ENCODE data around the gene TRPM3. TPM values are rescaled to one million over a fixed set of nuclear protein-coding genes. Genes with fewer than 3 reads are reported as not detected.

Gene TRPM3
- total RNA-seq, 1 donor = 0.72 TPM

DNA sequence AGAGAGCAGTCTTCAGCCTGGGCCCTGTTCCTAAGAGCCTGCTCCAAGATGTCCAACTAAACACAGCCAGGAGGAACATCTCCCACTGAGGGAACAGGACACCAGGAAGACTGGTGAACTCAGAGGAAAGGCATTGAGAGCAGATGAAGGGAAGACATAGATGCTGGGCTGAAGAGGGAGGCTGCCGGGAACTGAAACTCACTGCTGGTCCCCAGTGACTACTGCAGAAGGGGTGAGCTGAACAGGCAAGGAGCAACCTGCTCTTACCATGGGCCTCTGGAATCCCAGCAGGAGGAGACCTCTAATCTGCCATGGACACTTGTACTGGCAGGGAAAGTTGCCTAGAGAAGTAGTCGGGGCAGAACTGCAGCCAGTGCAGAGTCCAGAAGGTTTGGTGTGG is 95.7 kb downstream of the TRPM3 start:
- Histone ChIP-seq H4K20me1 (ENCODE audit: insufficient read depth, low read length) (no peaks in the 10 kb centered on the region), H3K27me3 (ENCODE audit: insufficient read depth, low read length) (peaks cover 3% of the 10 kb centered on the region), H3K9me3 (ENCODE audit: low read depth, low read length) (no peaks in the 10 kb centered on the region), H3K27ac (ENCODE audit: low read depth, low read length) (no peak overlapping the region), H3K4me1 (ENCODE audit: insufficient read depth, low read length) (no peaks in the 10 kb centered on the region), H3K4me3 (ENCODE audit: insufficient read depth, low read length) (no peak overlapping the region), H3K79me2 (ENCODE audit: insufficient read depth, low read length) (no peaks in the 10 kb centered on the region), H3K4me2 (ENCODE audit: insufficient read depth, low read length) (no peak overlapping the region), H3K36me3 (ENCODE audit: insufficient read depth, low read length) (no peaks in the 10 kb centered on the region), H2AFZ (ENCODE audit: low read length) (no peak overlapping the region)
- no peak for DNase-seq (ENCODE audit: insufficient read length, low spot score, missing footprints)
- TF ChIP-seq, protein P1, sequence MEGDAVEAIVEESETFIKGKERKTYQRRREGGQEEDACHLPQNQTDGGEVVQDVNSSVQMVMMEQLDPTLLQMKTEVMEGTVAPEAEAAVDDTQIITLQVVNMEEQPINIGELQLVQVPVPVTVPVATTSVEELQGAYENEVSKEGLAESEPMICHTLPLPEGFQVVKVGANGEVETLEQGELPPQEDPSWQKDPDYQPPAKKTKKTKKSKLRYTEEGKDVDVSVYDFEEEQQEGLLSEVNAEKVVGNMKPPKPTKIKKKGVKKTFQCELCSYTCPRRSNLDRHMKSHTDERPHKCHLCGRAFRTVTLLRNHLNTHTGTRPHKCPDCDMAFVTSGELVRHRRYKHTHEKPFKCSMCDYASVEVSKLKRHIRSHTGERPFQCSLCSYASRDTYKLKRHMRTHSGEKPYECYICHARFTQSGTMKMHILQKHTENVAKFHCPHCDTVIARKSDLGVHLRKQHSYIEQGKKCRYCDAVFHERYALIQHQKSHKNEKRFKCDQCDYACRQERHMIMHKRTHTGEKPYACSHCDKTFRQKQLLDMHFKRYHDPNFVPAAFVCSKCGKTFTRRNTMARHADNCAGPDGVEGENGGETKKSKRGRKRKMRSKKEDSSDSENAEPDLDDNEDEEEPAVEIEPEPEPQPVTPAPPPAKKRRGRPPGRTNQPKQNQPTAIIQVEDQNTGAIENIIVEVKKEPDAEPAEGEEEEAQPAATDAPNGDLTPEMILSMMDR (IDR thresholded peaks at IDR 0.05; ENCODE audit: extremely low read depth, low read depth, low read length) = no peak

DNA sequence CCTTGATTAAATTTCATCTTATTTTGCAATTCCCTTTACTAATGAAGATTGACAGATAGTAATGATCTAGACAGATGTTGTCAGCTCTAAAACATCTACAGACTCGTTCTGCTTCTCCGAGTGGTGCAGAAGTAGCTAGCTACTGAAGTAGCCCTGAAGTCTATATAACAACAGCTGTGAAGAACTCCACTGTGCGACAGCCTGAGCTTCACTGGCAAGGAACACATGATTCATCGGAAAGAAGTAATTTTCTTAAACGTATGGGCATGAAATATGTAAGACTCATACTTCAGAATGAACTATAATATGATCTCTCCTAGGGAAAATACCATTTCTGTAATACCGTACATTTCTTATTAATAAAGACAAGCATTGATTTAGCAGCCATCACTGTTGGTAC is 96.2 kb downstream of the TRPM3 start:
- no peak overlapping the region for H3K27ac ChIP-seq (ENCODE audit: low read depth, low read length)
- no peak overlapping the region for H2AFZ ChIP-seq (ENCODE audit: low read length)
- TF ChIP-seq, protein P1 (IDR thresholded peaks at IDR 0.05; ENCODE audit: extremely low read depth, low read depth, low read length) = no peak
- no peaks in the 10 kb centered on the region for H3K9me3 ChIP-seq (ENCODE audit: low read depth, low read length)
- no peaks in the 10 kb centered on the region for H3K79me2 ChIP-seq (ENCODE audit: insufficient read depth, low read length)
- no peaks in the 10 kb centered on the region for H3K4me1 ChIP-seq (ENCODE audit: insufficient read depth, low read length)
- no peak overlapping the region for H3K4me2 ChIP-seq (ENCODE audit: insufficient read depth, low read length)
- H4K20me1 ChIP-seq (ENCODE audit: insufficient read depth, low read length) = no peaks in the 10 kb centered on the region
- peaks cover 3% of the 10 kb centered on the region for H3K27me3 ChIP-seq (ENCODE audit: insufficient read depth, low read length)
- no peak overlapping the region for H3K4me3 ChIP-seq (ENCODE audit: insufficient read depth, low read length)
- H3K36me3 ChIP-seq (ENCODE audit: insufficient read depth, low read length) = no peaks in the 10 kb centered on the region
- no peak for DNase-seq (ENCODE audit: insufficient read length, low spot score, missing footprints)

DNA sequence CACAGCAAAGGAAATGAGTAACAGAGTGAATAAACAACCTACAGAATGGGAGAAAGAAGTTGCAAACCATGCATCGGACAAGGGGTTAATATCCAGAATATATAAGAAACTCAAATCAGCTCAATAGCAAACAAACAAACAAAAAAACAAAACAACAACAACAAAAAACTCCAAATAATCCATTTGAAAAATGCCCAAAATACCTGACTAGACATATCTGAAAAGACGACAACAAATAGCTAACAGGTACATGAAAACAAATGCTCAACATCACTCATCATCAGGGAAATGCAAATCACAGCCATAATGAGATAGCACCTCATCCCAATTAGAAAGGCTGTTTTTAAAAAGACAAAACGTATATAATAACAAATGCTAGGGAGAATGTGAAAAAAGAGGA is 111.2 kb downstream of the TRPM3 start:
- H4K20me1 ChIP-seq (ENCODE audit: insufficient read depth, low read length) = no peaks in the 10 kb centered on the region
- H3K27ac ChIP-seq (ENCODE audit: low read depth, low read length) = no peak overlapping the region
- H3K27me3 ChIP-seq (ENCODE audit: insufficient read depth, low read length) = no peaks in the 10 kb centered on the region
- H3K9me3 ChIP-seq (ENCODE audit: low read depth, low read length) = no peaks in the 10 kb centered on the region
- no peak for DNase-seq (ENCODE audit: insufficient read length, low spot score, missing footprints)
- H3K79me2 ChIP-seq (ENCODE audit: insufficient read depth, low read length) = no peaks in the 10 kb centered on the region
- H3K4me1 ChIP-seq (ENCODE audit: insufficient read depth, low read length) = no peaks in the 10 kb centered on the region
- no peak overlapping the region for H3K4me2 ChIP-seq (ENCODE audit: insufficient read depth, low read length)
- TF ChIP-seq, protein P1 (IDR thresholded peaks at IDR 0.05; ENCODE audit: extremely low read depth, low read depth, low read length) = no peak
- no peak overlapping the region for H3K4me3 ChIP-seq (ENCODE audit: insufficient read depth, low read length)
- H3K36me3 ChIP-seq (ENCODE audit: insufficient read depth, low read length) = no peaks in the 10 kb centered on the region
- no peak overlapping the region for H2AFZ ChIP-seq (ENCODE audit: low read length)

DNA sequence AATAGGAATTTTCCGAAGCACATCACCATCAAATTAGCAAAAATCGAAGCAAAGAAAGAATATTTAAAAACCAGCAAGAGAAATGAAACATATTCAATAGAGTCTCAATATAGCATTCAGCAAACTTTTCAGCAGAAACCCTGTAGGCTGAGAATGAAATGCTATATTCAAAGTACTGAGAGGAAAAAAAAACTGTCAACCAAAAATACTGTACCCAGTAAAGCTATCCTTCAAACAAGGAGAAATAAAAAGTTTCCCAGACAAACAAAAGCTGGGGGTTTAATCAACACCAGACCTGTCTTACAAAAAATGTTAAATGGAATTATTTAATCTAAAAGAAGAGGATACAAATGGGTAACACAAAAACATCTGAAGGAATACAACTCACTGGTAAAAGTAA is 116.0 kb downstream of the TRPM3 start:
- Histone ChIP-seq H3K27me3 (ENCODE audit: insufficient read depth, low read length) (no peaks in the 10 kb centered on the region), H3K4me3 (ENCODE audit: insufficient read depth, low read length) (no peak overlapping the region), H4K20me1 (ENCODE audit: insufficient read depth, low read length) (no peaks in the 10 kb centered on the region), H3K27ac (ENCODE audit: low read depth, low read length) (no peak overlapping the region), H2AFZ (ENCODE audit: low read length) (no peak overlapping the region), H3K36me3 (ENCODE audit: insufficient read depth, low read length) (no peaks in the 10 kb centered on the region), H3K9me3 (ENCODE audit: low read depth, low read length) (peaks cover 3% of the 10 kb centered on the region), H3K79me2 (ENCODE audit: insufficient read depth, low read length) (no peaks in the 10 kb centered on the region), H3K4me1 (ENCODE audit: insufficient read depth, low read length) (no peaks in the 10 kb centered on the region), H3K4me2 (ENCODE audit: insufficient read depth, low read length) (no peak overlapping the region)
- DNase-seq (ENCODE audit: insufficient read length, low spot score, missing footprints) = no peak
- TF ChIP-seq, protein P1 (IDR thresholded peaks at IDR 0.05; ENCODE audit: extremely low read depth, low read depth, low read length) = no peak
